ENCODE measurements around the gene RFC1. TPM values are rescaled to one million over a fixed set of nuclear protein-coding genes. Genes with fewer than 3 reads are reported as not detected.

The RFC1 gene
- polyA plus RNA-seq, 1 of the 3 experiments (the other 2 are of a cell fraction) = 14.9 TPM

DNA sequence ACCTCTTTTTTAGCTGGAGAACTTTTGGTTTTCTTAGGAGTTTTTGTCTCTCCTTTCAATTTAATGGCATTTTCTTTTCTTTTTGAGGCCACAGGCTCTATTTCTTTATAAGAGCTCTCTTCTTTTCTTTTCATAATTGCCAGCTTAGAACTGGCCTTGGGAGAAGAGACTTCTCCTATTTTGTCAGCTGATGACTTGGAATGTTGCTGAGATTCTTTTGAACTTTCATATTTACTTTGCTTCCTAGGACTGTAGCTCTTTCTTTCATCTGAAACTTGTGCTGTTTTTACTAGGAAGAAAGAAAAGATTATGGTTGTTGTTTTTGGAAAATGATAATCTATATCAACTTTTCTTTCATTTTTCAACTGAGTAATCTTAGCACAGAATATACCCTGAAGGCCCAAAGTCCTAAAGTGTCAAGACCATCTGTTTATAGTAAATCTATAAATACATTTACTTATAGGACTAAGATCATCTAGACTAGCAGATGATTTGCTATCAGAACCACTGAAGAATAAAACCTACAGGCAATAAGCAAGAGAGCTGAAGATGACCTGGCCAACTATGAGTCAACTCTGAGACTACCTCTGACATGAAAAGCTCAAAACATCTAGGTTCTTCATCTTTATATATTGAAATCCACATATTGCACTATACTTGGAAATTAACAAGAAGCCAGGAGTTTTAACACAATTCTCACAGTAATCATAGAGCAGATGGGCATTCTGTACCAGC is 45.6 kb downstream of the RFC1 start:
- H3K4me2 ChIP-seq = peak overlapping the region; percentile 2; the same call in 1 of the 2 replicates
- H3K9ac ChIP-seq = peak overlapping the region; percentile 12; the same call in 1 of the 2 replicates
- H3K9me2 ChIP-seq = no peaks in the 10 kb centered on the region
- H3K4me1 ChIP-seq (ENCODE audit: control insufficient read depth in 1 of 2, insufficient read depth in 2 of 2, low read depth in 1 of 2, low read length in 1 of 2) = no peaks in the 10 kb centered on the region
- peaks cover 33 to 42% of the 10 kb centered on the region in 2 experiments for H3K36me3 ChIP-seq (replicated peaks in 1 of 2; ENCODE audit: control insufficient read depth in 1 of 2, insufficient read depth in 2 of 2, low read length in 1 of 2)
- H3F3A ChIP-seq (replicated peaks; ENCODE audit: insufficient read depth) = peaks cover 17% of the 10 kb centered on the region
- DNase-seq = no peak
- no peaks in the 10 kb centered on the region for H3K27me3 ChIP-seq (ENCODE audit: insufficient read depth)
- H4K20me1 ChIP-seq (ENCODE audit: insufficient read depth) = no peaks in the 10 kb centered on the region
- no peak for TF ChIP-seq EZH2phosphoT487 (IDR thresholded peaks at IDR 0.05; ENCODE audit: borderline replicate concordance, low read depth)
- TF ChIP-seq FOSL2 (IDR thresholded peaks at IDR 0.05; ENCODE audit: borderline replicate concordance, low read depth) = 0 out of 2 replicates have a peak, but pooled peaks have one; percentile 8
- POLR2A ChIA-PET = no interaction called here
- CTCF ChIA-PET = interaction anchor here (0.6 kb wide), 1 partner anchor 1165 kb away, joined by 3 read pairs; no protein-coding TSS in a partner anchor
- no peaks in the 10 kb centered on the region for H3K9me3 ChIP-seq
- no peak overlapping the region for H2AFZ ChIP-seq (ENCODE audit: low read depth)
- peak overlapping the region in 1 of 2 experiments; percentile 82; a peak in 2 of 4 replicates for H3K27ac ChIP-seq (ENCODE audit: low read depth in 2 of 2, low read length in 1 of 2)
- H3K4me3 ChIP-seq (ENCODE audit: low read depth in 2 of 2, low read length in 1 of 2) = no peak overlapping the region
- H3K79me2 ChIP-seq (ENCODE audit: insufficient read depth) = no peaks in the 10 kb centered on the region; the same call in 1 of the 2 replicates

DNA sequence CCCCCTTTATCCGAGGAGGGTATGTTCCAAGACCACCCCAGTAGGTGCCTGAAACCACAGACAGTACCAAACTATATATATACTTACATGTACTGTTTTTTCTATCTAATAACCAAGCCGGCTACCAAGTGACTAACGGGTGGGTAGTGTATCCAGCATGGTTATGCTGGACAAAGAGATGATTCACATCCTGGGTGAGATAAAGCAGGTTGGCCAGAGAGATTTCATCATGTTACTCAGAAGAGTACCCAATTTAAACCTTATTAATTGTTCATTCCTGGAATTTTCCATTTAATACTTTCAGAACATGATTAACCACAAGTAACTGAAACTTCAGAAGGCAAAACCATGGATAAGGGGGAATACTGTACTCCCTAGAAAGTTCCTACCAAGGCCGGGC is 46.5 kb downstream of the RFC1 start:
- no peaks in the 10 kb centered on the region for H3K4me1 ChIP-seq (ENCODE audit: control insufficient read depth in 1 of 2, insufficient read depth in 2 of 2, low read depth in 1 of 2, low read length in 1 of 2)
- H3K9ac ChIP-seq = peak overlapping the region; percentile 28; the same call in 1 of the 2 replicates
- H2AFZ ChIP-seq (ENCODE audit: low read depth) = no peak overlapping the region
- no peaks in the 10 kb centered on the region; the same call in 1 of the 2 replicates for H3K79me2 ChIP-seq (ENCODE audit: insufficient read depth)
- no peaks in the 10 kb centered on the region for H3K9me3 ChIP-seq
- peak overlapping the region; percentile 2; the same call in 1 of the 2 replicates for H3K4me2 ChIP-seq
- DNase-seq = peak; percentile 4
- H3K4me3 ChIP-seq (ENCODE audit: low read depth in 2 of 2, low read length in 1 of 2) = no peak overlapping the region
- H3K9me2 ChIP-seq = no peaks in the 10 kb centered on the region
- peaks cover 17% of the 10 kb centered on the region for H3F3A ChIP-seq (replicated peaks; ENCODE audit: insufficient read depth)
- ChIA-PET CTCF (no interaction called here), POLR2A (no interaction called here)
- no peaks in the 10 kb centered on the region for H3K27me3 ChIP-seq (ENCODE audit: insufficient read depth)
- 45% methylated on average over 4 of the region's 4 CpGs for WGBS (ENCODE audit: low lambda C conversion rate)
- H3K27ac ChIP-seq (ENCODE audit: low read depth in 2 of 2, low read length in 1 of 2) = peak overlapping the region in 1 of 2 experiments; percentile 82; a peak in 2 of 4 replicates
- no peaks in the 10 kb centered on the region for H4K20me1 ChIP-seq (ENCODE audit: insufficient read depth)
- peaks cover 40 to 45% of the 10 kb centered on the region in 2 experiments for H3K36me3 ChIP-seq (replicated peaks in 1 of 2; ENCODE audit: control insufficient read depth in 1 of 2, insufficient read depth in 2 of 2, low read length in 1 of 2)
- TF ChIP-seq EP300 (IDR thresholded peaks at IDR 0.05; ENCODE audit: borderline replicate concordance in 1 of 2, low read depth in 1 of 2, low read length in 1 of 2) (peak in 1 of 2 experiments; percentile 59; a peak in 1 of 4 replicates), ZBTB33 (IDR thresholded peaks at IDR 0.05; ENCODE audit: borderline replicate concordance, low read depth) (no peak), CHD2 (IDR thresholded peaks at IDR 0.05; ENCODE audit: low read length, partially characterized antibody) (no peak), MEF2A (IDR thresholded peaks at IDR 0.05; ENCODE audit: borderline replicate concordance, low read depth) (no peak), TAF1 (IDR thresholded peaks at IDR 0.05; ENCODE audit: borderline replicate concordance, low read depth, low read length) (no peak), FOSL2 (IDR thresholded peaks at IDR 0.05; ENCODE audit: borderline replicate concordance, low read depth) (peak; percentile 77), FOXJ3 (CRISPR knock-in tag; IDR thresholded peaks at IDR 0.05) (no peak), JUND (IDR thresholded peaks at IDR 0.05) (peak; percentile 66), SIN3A (IDR thresholded peaks at IDR 0.05; ENCODE audit: borderline replicate concordance, low read depth, low read length) (no peak), NFIC (IDR thresholded peaks at IDR 0.05; ENCODE audit: borderline replicate concordance) (peak; percentile 36; the same call in 1 of the 2 replicates), CTCF (IDR thresholded peaks at IDR 0.05) (no peak), USF2 (IDR thresholded peaks at IDR 0.05; ENCODE audit: borderline replicate concordance, low read depth, low read length) (no peak), RFX5 (IDR thresholded peaks at IDR 0.05; ENCODE audit: low read length) (no peak), TEAD4 (IDR thresholded peaks at IDR 0.05; ENCODE audit: borderline replicate concordance, insufficient read depth) (0 out of 2 replicates have a peak, but pooled peaks have one; percentile 36), TCF12 (IDR thresholded peaks at IDR 0.05) (peak; percentile 77), MAX (IDR thresholded peaks at IDR 0.05; ENCODE audit: low read depth) (0 out of 2 replicates have a peak, but pooled peaks have one; percentile 48)
- TF ChIP-seq, protein P1, sequence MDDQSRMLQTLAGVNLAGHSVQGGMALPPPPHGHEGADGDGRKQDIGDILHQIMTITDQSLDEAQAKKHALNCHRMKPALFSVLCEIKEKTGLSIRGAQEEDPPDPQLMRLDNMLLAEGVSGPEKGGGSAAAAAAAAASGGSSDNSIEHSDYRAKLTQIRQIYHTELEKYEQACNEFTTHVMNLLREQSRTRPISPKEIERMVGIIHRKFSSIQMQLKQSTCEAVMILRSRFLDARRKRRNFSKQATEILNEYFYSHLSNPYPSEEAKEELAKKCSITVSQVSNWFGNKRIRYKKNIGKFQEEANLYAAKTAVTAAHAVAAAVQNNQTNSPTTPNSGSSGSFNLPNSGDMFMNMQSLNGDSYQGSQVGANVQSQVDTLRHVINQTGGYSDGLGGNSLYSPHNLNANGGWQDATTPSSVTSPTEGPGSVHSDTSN (IDR thresholded peaks at IDR 0.05) = peak; percentile 56
- TF ChIP-seq, protein P2, sequence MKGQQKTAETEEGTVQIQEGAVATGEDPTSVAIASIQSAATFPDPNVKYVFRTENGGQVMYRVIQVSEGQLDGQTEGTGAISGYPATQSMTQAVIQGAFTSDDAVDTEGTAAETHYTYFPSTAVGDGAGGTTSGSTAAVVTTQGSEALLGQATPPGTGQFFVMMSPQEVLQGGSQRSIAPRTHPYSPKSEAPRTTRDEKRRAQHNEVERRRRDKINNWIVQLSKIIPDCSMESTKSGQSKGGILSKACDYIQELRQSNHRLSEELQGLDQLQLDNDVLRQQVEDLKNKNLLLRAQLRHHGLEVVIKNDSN (IDR thresholded peaks at IDR 0.05; ENCODE audit: borderline replicate concordance, low read depth) = no peak
